ENCODE measurements around the gene TCEANC2. TPM values are rescaled to one million over a fixed set of nuclear protein-coding genes. Genes with fewer than 3 reads are reported as not detected.
"Not testable (repeated sequence)": the region's sequence is repeated elsewhere in the genome, so short reads cannot be mapped to it uniquely, and the experiment has no call there.

Gene TCEANC2
- total RNA-seq, 2 experiments from 2014 or later: 11.8 to 13.1 TPM

- no peak for DNase-seq
- no peak for ATAC-seq
- H3K27ac Mint-ChIP-seq: no peak overlapping the region
- H3K27me3 Mint-ChIP-seq: no peaks in the 10 kb centered on the region
- CTCF ChIA-PET: no interaction called here
- no peaks in the 10 kb centered on the region for H3K9me3 Mint-ChIP-seq (ENCODE audit: low read depth)
- no peak overlapping the region for H3K4me3 Mint-ChIP-seq
- no peaks in the 10 kb centered on the region for H3K4me1 Mint-ChIP-seq
- H3K36me3 Mint-ChIP-seq: peaks cover 34% of the 10 kb centered on the region
Measured at GRCh38 chr1:54103414-54103813, 50.0 kb downstream of the TCEANC2 start.

GRCh38 chr1:54104613-54105012 is 51.2 kb downstream of the TCEANC2 start:
- DNase-seq; H3K27ac Mint-ChIP-seq; H3K4me3 Mint-ChIP-seq; H3K27me3 Mint-ChIP-seq; H3K4me1 Mint-ChIP-seq; CTCF ChIA-PET; ATAC-seq; H3K9me3 Mint-ChIP-seq (ENCODE audit: low read depth): not testable (repeated sequence)
- H3K36me3 Mint-ChIP-seq: peaks cover 26% of the 10 kb centered on the region

- peaks cover 23% of the 10 kb centered on the region for H3K36me3 Mint-ChIP-seq
- H3K4me1 Mint-ChIP-seq: no peaks in the 10 kb centered on the region
- no peak overlapping the region for H3K4me3 Mint-ChIP-seq
- no peaks in the 10 kb centered on the region for H3K9me3 Mint-ChIP-seq (ENCODE audit: low read depth)
- H3K27me3 Mint-ChIP-seq: no peaks in the 10 kb centered on the region
- ATAC-seq (no peak), DNase-seq (no peak)
- CTCF ChIA-PET: no interaction called here
- H3K27ac Mint-ChIP-seq: no peak overlapping the region
Measured at GRCh38 chr1:54105080-54105479, 51.7 kb downstream of the TCEANC2 start.

- CTCF ChIA-PET: interaction anchor here (0.9 kb wide), 1 partner anchor 384 kb away, joined by 3 read pairs; no protein-coding TSS in a partner anchor
- Mint-ChIP-seq H3K27me3 (no peaks in the 10 kb centered on the region), H3K4me1 (no peaks in the 10 kb centered on the region), H3K9me3 (ENCODE audit: low read depth) (no peaks in the 10 kb centered on the region), H3K27ac (no peak overlapping the region), H3K36me3 (peaks cover 19% of the 10 kb centered on the region), H3K4me3 (no peak overlapping the region)
- no peak for ATAC-seq
- DNase-seq: no peak
Measured at GRCh38 chr1:54105736-54106269, 52.4 kb downstream of the TCEANC2 start.

GRCh38 chr1:54107131-54107530 is 53.7 kb downstream of the TCEANC2 start:
- DNase-seq: no peak
- H3K4me1 Mint-ChIP-seq: no peaks in the 10 kb centered on the region
- H3K36me3 Mint-ChIP-seq: peaks cover 10% of the 10 kb centered on the region
- no peaks in the 10 kb centered on the region for H3K9me3 Mint-ChIP-seq (ENCODE audit: low read depth)
- no peaks in the 10 kb centered on the region for H3K27me3 Mint-ChIP-seq
- CTCF ChIA-PET: interaction anchor here (1.1 kb wide), 1 partner anchor 14 kb away, joined by 5 read pairs; no protein-coding TSS in a partner anchor
- no peak overlapping the region for H3K4me3 Mint-ChIP-seq
- no peak overlapping the region for H3K27ac Mint-ChIP-seq
- no peak for ATAC-seq

- Mint-ChIP-seq H3K36me3 (peaks cover 2% of the 10 kb centered on the region), H3K27me3 (no peaks in the 10 kb centered on the region), H3K4me1 (no peaks in the 10 kb centered on the region), H3K4me3 (no peak overlapping the region), H3K9me3 (ENCODE audit: low read depth) (no peaks in the 10 kb centered on the region), H3K27ac (no peak overlapping the region)
- DNase-seq: no peak
- CTCF ChIA-PET: interaction anchor here (1.0 to 1.1 kb wide), 2 partner anchors 13 to 381 kb away, joined by 3 to 5 read pairs; no protein-coding TSS in a partner anchor
- ATAC-seq: no peak
Measured at GRCh38 chr1:54108156-54108555, 54.7 kb downstream of the TCEANC2 start.

GRCh38 chr1:54109129-54110090 is 56.0 kb downstream of the TCEANC2 start:
- no peaks in the 10 kb centered on the region for H3K4me1 Mint-ChIP-seq
- no peak for ATAC-seq
- H3K36me3 Mint-ChIP-seq: no peaks in the 10 kb centered on the region
- no peak overlapping the region for H3K27ac Mint-ChIP-seq
- CTCF ChIA-PET: no interaction called here
- H3K27me3 Mint-ChIP-seq: no peaks in the 10 kb centered on the region
- no peaks in the 10 kb centered on the region for H3K9me3 Mint-ChIP-seq (ENCODE audit: low read depth)
- no peak for DNase-seq
- no peak overlapping the region for H3K4me3 Mint-ChIP-seq

GRCh38 chr1:54110996-54111395 is 57.6 kb downstream of the TCEANC2 start:
- Mint-ChIP-seq H3K27ac (no peak overlapping the region), H3K4me3 (no peak overlapping the region), H3K36me3 (no peaks in the 10 kb centered on the region), H3K27me3 (no peaks in the 10 kb centered on the region), H3K4me1 (no peaks in the 10 kb centered on the region), H3K9me3 (ENCODE audit: low read depth) (no peaks in the 10 kb centered on the region)
- ATAC-seq (no peak), DNase-seq (no peak)
- CTCF ChIA-PET: interaction anchor here (1.1 to 1.7 kb wide), 2 partner anchors 13 to 379 kb away, joined by 3 to 7 read pairs; no protein-coding TSS in a partner anchor

- DNase-seq: no peak
- Mint-ChIP-seq H3K4me3 (no peak overlapping the region), H3K9me3 (ENCODE audit: low read depth) (no peaks in the 10 kb centered on the region), H3K4me1 (no peaks in the 10 kb centered on the region), H3K27me3 (no peaks in the 10 kb centered on the region), H3K36me3 (no peaks in the 10 kb centered on the region), H3K27ac (no peak overlapping the region)
- no peak for ATAC-seq
- CTCF ChIA-PET: interaction anchor here (1.1 to 1.7 kb wide), 2 partner anchors 13 to 378 kb away, joined by 3 to 7 read pairs; no protein-coding TSS in a partner anchor
Measured at GRCh38 chr1:54111624-54112023, 58.2 kb downstream of the TCEANC2 start.

- CTCF ChIA-PET: interaction anchor here (1.1 to 1.7 kb wide), 2 partner anchors 14 to 378 kb away, joined by 3 to 7 read pairs; no protein-coding TSS in a partner anchor
- no peaks in the 10 kb centered on the region for H3K27me3 Mint-ChIP-seq
- DNase-seq (no peak), ATAC-seq (no peak)
- no peaks in the 10 kb centered on the region for H3K4me1 Mint-ChIP-seq
- no peak overlapping the region for H3K27ac Mint-ChIP-seq
- H3K4me3 Mint-ChIP-seq: no peak overlapping the region
- no peaks in the 10 kb centered on the region for H3K9me3 Mint-ChIP-seq (ENCODE audit: low read depth)
- no peaks in the 10 kb centered on the region for H3K36me3 Mint-ChIP-seq
Measured at GRCh38 chr1:54112027-54112426, 58.6 kb downstream of the TCEANC2 start.

GRCh38 chr1:54112705-54113368 is 59.4 kb downstream of the TCEANC2 start:
- no peaks in the 10 kb centered on the region for H3K36me3 Mint-ChIP-seq
- no peak overlapping the region for H3K4me3 Mint-ChIP-seq
- H3K27me3 Mint-ChIP-seq: no peaks in the 10 kb centered on the region
- DNase-seq (no peak), ATAC-seq (no peak)
- H3K9me3 Mint-ChIP-seq (ENCODE audit: low read depth): no peaks in the 10 kb centered on the region
- no peak overlapping the region for H3K27ac Mint-ChIP-seq
- no peaks in the 10 kb centered on the region for H3K4me1 Mint-ChIP-seq
- CTCF ChIA-PET: no interaction called here

- Mint-ChIP-seq H3K27ac (no peak overlapping the region), H3K36me3 (no peaks in the 10 kb centered on the region), H3K4me1 (no peaks in the 10 kb centered on the region), H3K9me3 (ENCODE audit: low read depth) (no peaks in the 10 kb centered on the region), H3K4me3 (no peak overlapping the region), H3K27me3 (no peaks in the 10 kb centered on the region)
- DNase-seq (no peak), ATAC-seq (no peak)
- CTCF ChIA-PET: no interaction called here
Measured at GRCh38 chr1:54114001-54114400, 60.6 kb downstream of the TCEANC2 start.

GRCh38 chr1:54114955-54115354 is 61.5 kb downstream of the TCEANC2 start:
- Mint-ChIP-seq H3K36me3 (no peaks in the 10 kb centered on the region), H3K4me1 (no peaks in the 10 kb centered on the region), H3K27me3 (no peaks in the 10 kb centered on the region), H3K9me3 (ENCODE audit: low read depth) (no peaks in the 10 kb centered on the region), H3K4me3 (no peak overlapping the region), H3K27ac (no peak overlapping the region)
- CTCF ChIA-PET: interaction anchor here (0.8 to 1.2 kb wide), 2 partner anchors 10 to 375 kb away, joined by 3 to 5 read pairs; no protein-coding TSS in a partner anchor
- ATAC-seq: no peak
- no peak for DNase-seq
